ENCODE measurements around the gene CRYZL1.
"Not testable (repeated sequence)": the region's sequence is repeated elsewhere in the genome, so short reads cannot be mapped to it uniquely, and the experiment has no call there.

Gene CRYZL1

GRCh38 chr21:33576741-33577141 lies 64.8 kb downstream of the CRYZL1 start:
- not testable (repeated sequence) for H3K4me3 ChIP-seq (ENCODE audit: low read length); H3K4me2 ChIP-seq (ENCODE audit: low read length); H3K27me3 ChIP-seq (ENCODE audit: control insufficient read depth, insufficient read depth, low read length); H3K9ac ChIP-seq (ENCODE audit: low read depth, low read length); H3K9me3 ChIP-seq (replicated peaks; ENCODE audit: low read length); H3K4me1 ChIP-seq (ENCODE audit: control insufficient read depth, insufficient read depth, low read length)
- H3K36me3 ChIP-seq (ENCODE audit: insufficient read depth, low read length), result peaks cover 71% of the 10 kb centered on the region

- Histone ChIP-seq H3K4me3 (ENCODE audit: low read length) (no peak overlapping the region), H3K27me3 (ENCODE audit: control insufficient read depth, insufficient read depth, low read length) (no peaks in the 10 kb centered on the region), H3K4me2 (ENCODE audit: low read length) (no peak overlapping the region), H3K36me3 (ENCODE audit: insufficient read depth, low read length) (peaks cover 92% of the 10 kb centered on the region), H3K4me1 (ENCODE audit: control insufficient read depth, insufficient read depth, low read length) (no peaks in the 10 kb centered on the region), H3K9me3 (replicated peaks; ENCODE audit: low read length) (no peaks in the 10 kb centered on the region), H3K9ac (ENCODE audit: low read depth, low read length) (no peak overlapping the region)
Observed at GRCh38 chr21:33572350-33572749, 69.2 kb downstream of the CRYZL1 start.

DNA sequence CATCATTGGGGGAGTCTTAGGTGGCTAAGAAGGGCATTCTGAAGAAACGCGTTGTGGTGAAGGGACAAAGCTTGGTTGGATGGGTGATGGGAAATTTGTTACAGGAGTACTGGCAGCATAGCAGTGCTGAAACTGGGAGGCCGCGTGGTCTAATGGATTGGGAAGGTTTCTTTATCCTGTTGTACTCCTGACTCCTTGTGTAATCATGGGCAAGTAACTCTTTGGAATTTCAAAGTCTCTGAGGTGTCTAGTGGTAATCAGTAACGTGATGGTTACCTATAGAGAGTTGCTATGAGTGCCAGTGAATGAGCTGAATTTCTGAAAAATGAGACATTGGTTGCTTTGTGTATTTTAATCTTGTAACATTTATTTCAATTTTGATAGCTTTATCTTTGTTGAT lies 71.5 kb downstream of the CRYZL1 start:
- H3K4me3 ChIP-seq (ENCODE audit: low read length), result no peak overlapping the region
- no peak overlapping the region for H3K9ac ChIP-seq (ENCODE audit: low read depth, low read length)
- no peaks in the 10 kb centered on the region for H3K9me3 ChIP-seq (replicated peaks; ENCODE audit: low read length)
- H3K36me3 ChIP-seq (ENCODE audit: insufficient read depth, low read length), result peaks cover 85% of the 10 kb centered on the region
- H3K27me3 ChIP-seq (ENCODE audit: control insufficient read depth, insufficient read depth, low read length), result no peaks in the 10 kb centered on the region
- H3K4me2 ChIP-seq (ENCODE audit: low read length), result no peak overlapping the region
- H3K4me1 ChIP-seq (ENCODE audit: control insufficient read depth, insufficient read depth, low read length), result no peaks in the 10 kb centered on the region

GRCh38 chr21:33568448-33568847 lies 73.1 kb downstream of the CRYZL1 start:
- H3K4me3 ChIP-seq (ENCODE audit: low read length), result no peak overlapping the region
- H3K27me3 ChIP-seq (ENCODE audit: control insufficient read depth, insufficient read depth, low read length), result no peaks in the 10 kb centered on the region
- H3K36me3 ChIP-seq (ENCODE audit: insufficient read depth, low read length), result peaks cover 84% of the 10 kb centered on the region
- H3K9me3 ChIP-seq (replicated peaks; ENCODE audit: low read length), result no peaks in the 10 kb centered on the region
- H3K4me2 ChIP-seq (ENCODE audit: low read length), result no peak overlapping the region
- no peaks in the 10 kb centered on the region for H3K4me1 ChIP-seq (ENCODE audit: control insufficient read depth, insufficient read depth, low read length)
- no peak overlapping the region for H3K9ac ChIP-seq (ENCODE audit: low read depth, low read length)

- peaks cover 84% of the 10 kb centered on the region for H3K36me3 ChIP-seq (ENCODE audit: insufficient read depth, low read length)
- no peaks in the 10 kb centered on the region for H3K27me3 ChIP-seq (ENCODE audit: control insufficient read depth, insufficient read depth, low read length)
- H3K4me2 ChIP-seq (ENCODE audit: low read length), result no peak overlapping the region
- no peak overlapping the region for H3K4me3 ChIP-seq (ENCODE audit: low read length)
- H3K9ac ChIP-seq (ENCODE audit: low read depth, low read length), result no peak overlapping the region
- no peaks in the 10 kb centered on the region for H3K9me3 ChIP-seq (replicated peaks; ENCODE audit: low read length)
- H3K4me1 ChIP-seq (ENCODE audit: control insufficient read depth, insufficient read depth, low read length), result no peaks in the 10 kb centered on the region
Observed at GRCh38 chr21:33567914-33568313, 73.6 kb downstream of the CRYZL1 start.

DNA sequence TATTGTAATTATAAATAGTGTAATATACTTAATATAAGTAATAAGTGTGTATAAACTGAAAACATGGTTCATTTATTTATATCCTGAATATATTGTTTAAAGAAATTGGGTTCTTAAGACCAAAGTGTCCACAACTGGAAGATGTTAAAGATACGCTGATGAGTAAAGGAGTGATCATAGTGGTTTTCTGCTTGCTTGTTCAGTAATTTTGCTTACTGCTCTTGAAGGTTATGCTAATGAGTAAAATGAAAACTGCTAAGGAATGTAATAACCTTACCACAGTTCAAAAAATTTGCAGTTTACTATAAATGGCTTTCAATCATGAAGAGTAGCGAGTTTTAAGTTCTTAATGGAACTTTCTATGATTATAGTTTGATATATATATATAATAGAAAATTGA lies 75.0 kb downstream of the CRYZL1 start:
- Histone ChIP-seq H3K36me3 (ENCODE audit: insufficient read depth, low read length) (peaks cover 84% of the 10 kb centered on the region), H3K4me3 (ENCODE audit: low read length) (no peak overlapping the region), H3K4me1 (ENCODE audit: control insufficient read depth, insufficient read depth, low read length) (no peaks in the 10 kb centered on the region), H3K9me3 (replicated peaks; ENCODE audit: low read length) (no peaks in the 10 kb centered on the region), H3K27me3 (ENCODE audit: control insufficient read depth, insufficient read depth, low read length) (no peaks in the 10 kb centered on the region), H3K4me2 (ENCODE audit: low read length) (no peak overlapping the region), H3K9ac (ENCODE audit: low read depth, low read length) (no peak overlapping the region)

DNA sequence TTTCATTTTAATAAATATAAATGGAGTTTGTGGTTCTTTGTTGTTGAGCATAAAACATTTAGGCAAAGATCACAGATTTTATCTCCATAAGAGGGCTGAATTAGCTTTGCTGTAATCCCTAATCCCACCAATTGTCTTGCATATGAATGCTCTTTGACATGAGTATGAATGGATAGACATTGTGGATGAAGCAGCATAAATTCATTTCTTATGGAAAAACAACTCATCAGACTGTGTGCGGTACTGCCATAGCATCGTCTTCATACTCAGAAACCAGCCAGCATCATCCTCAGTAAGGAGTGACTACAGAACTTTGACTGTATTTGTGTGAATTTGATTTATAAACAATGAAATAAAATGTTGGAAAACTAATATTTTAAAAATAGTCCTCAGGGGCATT lies 79.2 kb downstream of the CRYZL1 start:
- H3K4me3 ChIP-seq (ENCODE audit: low read length), result no peak overlapping the region
- H3K36me3 ChIP-seq (ENCODE audit: insufficient read depth, low read length), result peaks cover 89% of the 10 kb centered on the region

DNA sequence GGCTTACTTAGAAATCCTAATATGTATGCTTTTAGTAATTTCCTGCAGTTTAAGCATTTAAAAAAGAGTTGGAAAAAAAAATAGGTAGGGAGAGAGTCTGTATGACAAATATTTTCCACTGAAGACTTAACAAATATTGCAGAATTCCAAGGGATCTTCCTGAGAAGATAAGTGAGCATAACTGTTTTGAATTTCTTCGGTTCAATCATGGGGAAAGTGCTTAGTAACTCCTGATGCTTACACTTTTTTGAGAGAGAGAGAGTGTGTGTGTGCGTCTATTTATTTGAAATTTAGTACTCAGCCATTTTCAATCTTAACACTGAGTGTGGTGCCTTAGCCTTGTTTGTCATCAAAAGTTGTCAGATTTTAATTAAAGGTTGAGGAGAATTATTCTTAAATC lies 80.2 kb downstream of the CRYZL1 start:
- H3K4me3 ChIP-seq (ENCODE audit: low read length), result no peak overlapping the region
- no peak overlapping the region for H3K9ac ChIP-seq (ENCODE audit: low read depth, low read length)
- no peak overlapping the region for H3K4me2 ChIP-seq (ENCODE audit: low read length)
- no peaks in the 10 kb centered on the region for H3K27me3 ChIP-seq (ENCODE audit: control insufficient read depth, insufficient read depth, low read length)
- no peaks in the 10 kb centered on the region for H3K4me1 ChIP-seq (ENCODE audit: control insufficient read depth, insufficient read depth, low read length)
- peaks cover 89% of the 10 kb centered on the region for H3K36me3 ChIP-seq (ENCODE audit: insufficient read depth, low read length)
- no peaks in the 10 kb centered on the region for H3K9me3 ChIP-seq (replicated peaks; ENCODE audit: low read length)

More for the DNA sequence above, 79.2 kb downstream of the CRYZL1 start:
- Histone ChIP-seq H3K27me3 (ENCODE audit: control insufficient read depth, insufficient read depth, low read length) (no peaks in the 10 kb centered on the region), H3K4me2 (ENCODE audit: low read length) (no peak overlapping the region), H3K9me3 (replicated peaks; ENCODE audit: low read length) (no peaks in the 10 kb centered on the region), H3K4me1 (ENCODE audit: control insufficient read depth, insufficient read depth, low read length) (no peaks in the 10 kb centered on the region), H3K9ac (ENCODE audit: low read depth, low read length) (no peak overlapping the region)

GRCh38 chr21:33560965-33561364 lies 80.6 kb downstream of the CRYZL1 start:
- Histone ChIP-seq H3K4me2 (ENCODE audit: low read length) (no peak overlapping the region), H3K4me3 (ENCODE audit: low read length) (no peak overlapping the region), H3K9me3 (replicated peaks; ENCODE audit: low read length) (no peaks in the 10 kb centered on the region), H3K9ac (ENCODE audit: low read depth, low read length) (no peak overlapping the region), H3K4me1 (ENCODE audit: control insufficient read depth, insufficient read depth, low read length) (no peaks in the 10 kb centered on the region), H3K27me3 (ENCODE audit: control insufficient read depth, insufficient read depth, low read length) (no peaks in the 10 kb centered on the region), H3K36me3 (ENCODE audit: insufficient read depth, low read length) (peaks cover 88% of the 10 kb centered on the region)

DNA sequence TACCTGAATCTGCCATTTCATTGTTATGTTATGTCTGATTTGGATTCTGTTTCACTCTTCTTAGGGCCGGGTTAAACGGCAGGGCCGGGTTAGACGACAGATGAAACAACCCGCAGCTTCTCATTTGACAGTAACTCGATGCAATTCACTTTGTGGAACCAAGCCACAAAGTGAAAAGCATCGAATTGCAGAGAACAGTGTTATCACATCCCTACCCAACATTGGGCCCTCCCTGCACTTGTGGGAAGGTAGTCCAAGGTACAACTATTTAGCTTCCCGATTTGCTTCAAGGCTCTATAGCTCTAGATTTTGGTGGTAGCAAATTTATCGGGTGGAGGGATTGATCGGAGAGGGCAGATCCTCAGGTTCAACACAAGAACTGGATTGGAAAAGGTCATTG lies 81.7 kb downstream of the CRYZL1 start:
- no peaks in the 10 kb centered on the region for H3K9me3 ChIP-seq (replicated peaks; ENCODE audit: low read length)
- H3K36me3 ChIP-seq (ENCODE audit: insufficient read depth, low read length), result peaks cover 91% of the 10 kb centered on the region
- no peak overlapping the region for H3K9ac ChIP-seq (ENCODE audit: low read depth, low read length)
- no peaks in the 10 kb centered on the region for H3K27me3 ChIP-seq (ENCODE audit: control insufficient read depth, insufficient read depth, low read length)
- H3K4me3 ChIP-seq (ENCODE audit: low read length), result no peak overlapping the region
- no peaks in the 10 kb centered on the region for H3K4me1 ChIP-seq (ENCODE audit: control insufficient read depth, insufficient read depth, low read length)
- no peak overlapping the region for H3K4me2 ChIP-seq (ENCODE audit: low read length)

DNA sequence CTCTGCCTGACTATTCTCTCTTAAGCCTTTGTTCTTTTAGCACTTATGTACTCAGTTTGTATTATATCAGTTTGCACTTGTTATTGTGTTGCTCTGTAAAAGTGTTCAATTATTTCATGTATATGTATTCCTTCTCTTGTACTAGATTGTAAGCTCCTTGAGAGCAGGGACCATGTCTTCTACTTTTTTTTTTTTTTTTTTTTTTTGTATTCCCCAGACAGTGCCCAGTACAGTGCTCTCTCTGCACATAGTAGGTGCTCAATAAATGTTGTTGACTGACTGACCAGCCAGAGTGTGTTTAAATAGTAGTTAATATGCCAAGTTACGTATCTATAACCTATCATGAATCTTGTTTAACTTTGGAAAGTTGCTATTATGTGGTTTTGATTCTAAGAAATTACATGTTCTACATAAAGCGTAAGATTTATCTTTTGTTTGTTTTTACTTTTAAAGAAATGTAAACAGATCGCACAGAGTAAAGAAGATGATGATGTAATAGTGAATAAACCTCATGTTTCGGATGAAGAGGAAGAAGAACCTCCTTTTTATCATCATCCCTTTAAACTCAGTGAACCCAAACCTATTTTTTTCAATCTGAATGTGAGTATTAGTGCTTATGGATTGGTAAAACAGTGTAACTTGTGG lies 82.6 kb downstream of the CRYZL1 start:
- Histone ChIP-seq H3K4me2 (ENCODE audit: low read length) (no peak overlapping the region), H3K4me3 (ENCODE audit: low read length) (no peak overlapping the region), H3K27me3 (ENCODE audit: control insufficient read depth, insufficient read depth, low read length) (no peaks in the 10 kb centered on the region), H3K4me1 (ENCODE audit: control insufficient read depth, insufficient read depth, low read length) (no peaks in the 10 kb centered on the region), H3K9me3 (replicated peaks; ENCODE audit: low read length) (no peaks in the 10 kb centered on the region), H3K9ac (ENCODE audit: low read depth, low read length) (no peak overlapping the region), H3K36me3 (ENCODE audit: insufficient read depth, low read length) (peaks cover 93% of the 10 kb centered on the region)

GRCh38 chr21:33557447-33557846 lies 84.1 kb downstream of the CRYZL1 start:
- Histone ChIP-seq H3K27me3 (ENCODE audit: control insufficient read depth, insufficient read depth, low read length) (no peaks in the 10 kb centered on the region), H3K36me3 (ENCODE audit: insufficient read depth, low read length) (peaks cover 93% of the 10 kb centered on the region), H3K9ac (ENCODE audit: low read depth, low read length) (no peak overlapping the region), H3K9me3 (replicated peaks; ENCODE audit: low read length) (no peaks in the 10 kb centered on the region), H3K4me2 (ENCODE audit: low read length) (no peak overlapping the region), H3K4me1 (ENCODE audit: control insufficient read depth, insufficient read depth, low read length) (no peaks in the 10 kb centered on the region), H3K4me3 (ENCODE audit: low read length) (no peak overlapping the region)

Measured in skeletal muscle satellite cell (primary cell).